Measurements from ENCODE around the gene ROR1.
A peak's percentile ranks its signal among the peaks of the same experiment; 100 is the strongest.

ROR1 gene

DNA sequence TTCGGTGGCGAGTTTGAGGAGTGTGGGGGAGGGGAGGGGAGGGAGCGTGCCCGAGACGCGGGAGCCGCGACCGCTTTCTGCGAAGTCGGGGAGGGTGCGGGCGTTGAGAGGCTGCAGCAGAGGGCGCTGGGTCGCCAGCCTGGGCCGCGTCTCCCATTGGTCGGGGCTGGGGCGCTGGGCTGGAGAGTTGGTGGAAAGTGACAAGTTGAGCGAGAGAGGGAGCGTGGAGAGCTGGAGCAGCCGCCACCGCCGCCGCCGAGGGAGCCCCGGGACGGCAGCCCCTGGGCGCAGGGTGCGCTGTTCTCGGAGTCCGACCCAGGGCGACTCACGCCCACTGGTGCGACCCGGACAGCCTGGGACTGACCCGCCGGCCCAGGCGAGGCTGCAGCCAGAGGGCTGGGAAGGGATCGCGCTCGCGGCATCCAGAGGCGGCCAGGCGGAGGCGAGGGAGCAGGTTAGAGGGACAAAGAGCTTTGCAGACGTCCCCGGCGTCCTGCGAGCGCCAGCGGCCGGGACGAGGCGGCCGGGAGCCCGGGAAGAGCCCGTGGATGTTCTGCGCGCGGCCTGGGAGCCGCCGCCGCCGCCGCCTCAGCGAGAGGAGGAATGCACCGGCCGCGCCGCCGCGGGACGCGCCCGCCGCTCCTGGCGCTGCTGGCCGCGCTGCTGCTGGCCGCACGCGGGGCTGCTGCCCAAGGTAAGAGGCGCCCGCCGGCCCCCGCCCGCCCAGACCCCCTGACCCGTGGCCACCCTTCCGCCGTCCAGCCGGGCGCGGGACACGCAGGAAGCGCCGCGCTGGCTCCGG lies at the start of gene ROR1:
Gene ROR1, plus strand, starts transcription at position 203 of the 802 bp plus-strand sequence.
- peak; percentile 92 for DNase-seq (ENCODE audit: low spot score)

DNA sequence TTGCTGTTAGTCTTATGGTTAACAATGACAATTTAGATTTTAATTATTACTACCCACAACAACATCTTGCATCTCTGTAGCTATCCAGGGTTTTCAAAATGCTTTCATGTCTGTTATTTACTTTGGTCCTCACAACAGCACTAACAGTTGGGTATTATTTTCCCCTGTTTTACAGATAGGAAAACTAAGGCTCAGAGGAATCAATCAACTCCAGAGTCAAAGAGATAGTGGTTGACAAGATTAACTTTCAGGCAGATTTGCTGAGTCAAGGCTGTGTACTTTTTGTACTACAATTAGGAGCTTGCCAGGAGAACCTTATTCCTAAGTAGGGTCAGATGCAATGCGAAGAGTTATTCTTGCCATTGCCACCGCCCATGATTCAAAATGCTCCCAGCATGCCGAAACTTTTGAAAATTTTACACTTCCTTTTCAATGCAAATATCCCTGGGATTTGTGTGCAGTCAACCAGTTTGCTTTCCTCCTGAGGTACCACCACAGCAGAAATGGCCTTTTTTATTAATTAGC lies 49.4 kb upstream of the ROR1 start:
- DNase-seq (ENCODE audit: low spot score) = no peak

DNA sequence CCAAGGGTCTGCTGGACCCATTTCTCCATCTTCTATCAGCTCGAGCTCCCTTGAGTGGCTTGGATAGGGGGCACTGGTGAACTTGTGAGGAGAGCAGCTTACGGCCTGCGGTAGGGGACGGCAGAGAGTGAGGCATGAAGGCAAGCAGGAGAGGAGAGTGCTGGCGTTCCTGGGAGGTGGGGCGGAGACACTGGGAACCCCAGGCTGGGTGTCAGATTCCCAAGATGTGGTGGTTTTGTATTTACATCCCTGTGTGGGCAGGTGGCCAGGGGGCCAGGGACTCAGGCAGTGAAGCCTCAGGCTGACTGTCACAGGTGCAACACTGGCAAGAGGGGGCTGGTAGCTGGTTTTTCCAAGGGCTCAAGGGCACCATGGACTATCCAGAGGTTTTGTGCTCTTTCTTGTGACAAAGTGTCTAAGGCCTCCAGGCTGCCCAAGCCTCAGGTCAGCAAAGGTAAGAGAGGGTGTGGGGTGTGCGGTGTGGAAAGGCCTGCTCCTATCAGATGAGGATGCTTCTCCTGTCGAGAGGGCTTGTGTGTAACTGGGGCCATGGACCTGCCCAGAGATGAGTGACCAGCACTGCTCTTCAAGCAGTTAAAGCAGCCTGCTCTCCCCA lies 45.1 kb upstream of the ROR1 start:
- DNase-seq (ENCODE audit: low spot score) = no peak

DNA sequence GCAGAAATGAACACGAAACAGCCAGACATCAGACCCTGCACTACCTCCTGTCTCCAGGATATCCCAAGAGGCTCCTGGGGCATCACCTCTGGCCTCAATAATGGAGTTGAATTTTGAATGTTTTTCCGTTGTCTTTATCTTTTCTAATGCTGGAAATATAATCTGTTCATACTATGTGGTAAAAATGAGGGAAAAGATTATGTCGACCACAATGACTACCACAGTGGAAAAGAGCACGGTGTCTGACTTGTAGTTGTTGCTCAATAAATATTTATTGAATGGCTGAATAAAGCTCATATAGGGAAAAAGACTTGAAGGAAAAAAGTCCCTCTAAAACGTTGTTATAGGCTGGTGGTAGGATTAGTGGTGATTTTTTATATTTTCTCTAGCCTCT lies 44.6 kb upstream of the ROR1 start:
- DNase-seq (ENCODE audit: low spot score) = no peak

DNA sequence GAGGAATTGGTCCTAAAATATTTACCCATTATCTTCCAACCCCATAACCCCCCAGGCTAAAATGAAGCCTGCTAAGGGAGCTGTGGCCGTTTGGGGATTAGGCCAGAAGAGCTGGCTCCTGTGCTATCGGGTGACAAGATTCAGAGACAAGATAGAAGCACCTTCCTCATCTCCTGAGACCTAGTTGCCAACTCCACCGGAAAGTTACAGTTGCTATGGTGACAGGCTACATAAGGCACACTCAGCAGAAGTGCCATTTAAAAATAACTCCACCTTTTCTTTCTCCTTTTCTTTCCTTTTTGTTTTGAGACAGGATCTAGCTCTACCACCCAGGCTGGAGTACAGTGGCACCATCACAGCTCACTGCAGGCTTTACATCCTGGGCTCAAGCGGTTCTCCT lies 43.6 kb upstream of the ROR1 start:
- DNase-seq (ENCODE audit: low spot score) = no peak

DNA sequence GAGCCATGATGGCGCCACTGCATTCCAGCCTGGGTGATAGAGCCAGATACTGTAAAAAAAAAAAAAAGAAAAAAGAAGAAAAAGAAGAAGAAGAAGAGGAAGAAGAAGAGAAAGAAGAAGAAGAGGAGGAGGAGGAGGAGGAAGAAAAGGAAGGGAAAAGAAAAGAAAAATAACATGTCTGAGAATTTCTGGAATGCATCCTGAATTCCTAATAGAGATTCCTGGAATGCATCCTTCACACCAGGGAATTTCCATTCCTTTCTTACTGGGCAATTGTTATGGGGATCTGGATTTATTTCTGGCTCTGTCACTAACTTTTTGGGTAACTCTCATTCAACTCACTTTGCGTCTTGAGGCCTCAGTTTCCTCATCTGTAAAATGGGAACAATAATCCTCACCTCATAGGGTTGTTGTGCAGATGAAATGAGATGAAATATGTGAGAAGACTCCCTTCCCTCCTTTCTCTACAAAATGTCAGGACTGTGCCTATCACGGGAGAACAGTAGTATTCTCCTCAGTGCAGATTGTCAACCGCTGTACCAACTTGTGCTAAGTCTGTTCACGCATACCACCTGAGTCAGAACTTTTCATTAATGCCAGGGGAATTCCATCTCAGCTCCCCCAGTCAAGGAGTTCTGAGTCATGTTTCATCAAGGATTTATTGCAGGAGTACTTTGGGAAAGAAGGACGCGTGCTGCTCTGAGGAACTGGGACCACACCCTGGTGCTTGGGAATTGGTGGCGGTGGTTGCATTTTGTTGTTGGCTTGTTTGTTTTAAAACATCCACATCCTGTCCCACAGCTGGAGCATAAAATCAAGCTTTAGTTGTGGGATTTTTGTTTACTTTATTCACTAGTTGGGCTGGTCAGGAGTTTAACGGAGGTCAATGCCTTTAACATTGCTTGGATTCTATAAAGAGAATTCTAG lies 42.4 kb upstream of the ROR1 start:
- no peak for DNase-seq (ENCODE audit: low spot score)

DNA sequence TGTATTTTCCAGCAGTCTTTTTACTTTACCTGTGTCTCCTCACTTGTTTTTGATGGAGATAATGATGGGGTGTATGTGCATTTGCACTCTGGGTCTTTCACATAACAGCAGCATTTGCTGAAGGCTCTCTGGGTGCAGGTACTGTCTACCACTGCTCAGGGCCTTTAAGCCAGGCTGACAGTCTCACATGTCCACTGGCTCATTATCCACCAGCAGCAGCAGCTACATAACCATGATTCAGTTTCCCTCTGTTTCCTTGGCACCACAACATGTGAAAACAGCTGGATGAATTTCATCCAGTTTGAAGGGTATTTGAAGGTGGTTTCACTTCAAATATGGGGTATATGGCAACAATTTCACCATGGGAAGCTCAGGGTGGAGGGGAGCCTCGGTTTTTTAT lies 41.2 kb upstream of the ROR1 start:
- DNase-seq (ENCODE audit: low spot score) = no peak

DNA sequence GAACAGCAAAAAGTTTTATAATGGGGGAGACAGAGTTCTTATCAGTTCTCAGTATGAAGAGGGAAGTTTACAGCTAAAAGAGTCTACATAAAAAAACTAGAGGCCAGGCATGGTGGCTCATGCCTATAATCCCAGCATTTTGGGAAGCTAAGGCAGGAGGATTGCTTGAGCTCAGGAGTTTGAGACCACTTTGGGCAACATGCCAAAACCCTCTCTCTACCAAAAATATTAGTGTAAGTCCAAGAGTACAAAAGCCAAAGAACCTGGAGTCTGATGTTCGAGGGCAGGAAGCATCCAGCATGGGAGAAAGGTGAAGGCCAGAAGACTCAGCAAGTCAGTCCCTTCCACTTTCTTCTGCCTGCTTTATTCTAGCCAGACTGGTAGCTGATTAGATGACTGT lies 35.0 kb upstream of the ROR1 start:
- no peak for DNase-seq (ENCODE audit: low spot score)

DNA sequence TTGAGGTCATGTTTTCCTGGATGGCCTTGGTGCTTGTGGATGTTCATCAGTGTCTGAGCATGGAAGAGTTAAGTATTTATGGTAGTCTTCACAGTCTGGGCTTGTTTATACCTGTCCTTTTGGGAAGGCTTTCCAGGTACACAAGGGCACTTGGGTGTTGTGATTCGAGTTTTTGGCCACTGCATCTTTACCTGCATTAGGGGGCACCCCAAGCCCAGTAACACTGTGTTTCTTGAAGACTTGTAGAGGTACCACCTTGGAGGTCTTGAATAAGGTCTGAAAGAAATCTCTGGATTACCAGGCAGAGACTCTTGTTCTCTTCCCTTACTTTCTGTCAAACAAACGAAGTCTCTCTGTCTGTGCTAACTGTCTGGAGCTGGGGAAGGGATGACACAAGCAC lies 34.4 kb upstream of the ROR1 start:
- no peak for DNase-seq (ENCODE audit: low spot score)

DNA sequence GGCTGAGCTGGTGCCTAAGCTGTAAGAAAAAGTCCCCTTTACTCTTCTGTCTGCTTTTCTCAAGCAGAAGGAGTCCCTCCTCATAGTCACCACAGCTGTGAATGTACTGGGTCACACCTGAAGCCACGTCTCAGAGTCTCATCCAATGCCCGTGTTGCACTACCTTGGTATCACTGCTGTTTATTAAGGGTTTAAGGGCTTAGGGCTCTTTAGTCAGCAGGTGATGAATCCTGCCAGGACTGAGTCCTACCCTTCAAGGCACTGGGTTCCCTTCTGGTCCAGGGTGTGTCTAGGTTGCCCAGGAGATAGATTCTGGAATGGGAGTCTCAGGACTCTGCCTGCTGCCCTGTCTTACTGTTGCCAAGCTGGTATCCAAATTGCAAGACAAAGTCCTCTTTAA lies 33.4 kb upstream of the ROR1 start:
- DNase-seq (ENCODE audit: low spot score) = no peak

DNA sequence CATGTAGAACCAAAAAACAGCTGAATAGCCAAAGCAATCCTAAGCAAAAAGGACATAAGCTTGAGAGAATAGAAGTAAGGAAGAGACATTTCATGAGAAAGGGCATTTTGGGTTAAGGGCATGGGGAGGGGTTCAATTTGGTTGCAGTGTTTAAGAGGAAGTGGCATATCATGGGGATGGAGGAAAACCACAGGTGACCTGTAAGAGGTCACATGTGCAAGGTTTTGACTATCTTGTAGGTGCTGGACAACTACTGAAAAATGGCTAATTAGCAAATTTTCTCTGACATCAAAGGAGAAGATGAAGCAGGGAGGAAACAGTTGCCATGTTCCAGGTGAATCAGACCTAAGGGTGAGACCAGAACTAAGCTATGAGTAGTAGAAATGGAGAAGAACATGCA lies 31.3 kb upstream of the ROR1 start:
- DNase-seq (ENCODE audit: low spot score) = no peak

DNA sequence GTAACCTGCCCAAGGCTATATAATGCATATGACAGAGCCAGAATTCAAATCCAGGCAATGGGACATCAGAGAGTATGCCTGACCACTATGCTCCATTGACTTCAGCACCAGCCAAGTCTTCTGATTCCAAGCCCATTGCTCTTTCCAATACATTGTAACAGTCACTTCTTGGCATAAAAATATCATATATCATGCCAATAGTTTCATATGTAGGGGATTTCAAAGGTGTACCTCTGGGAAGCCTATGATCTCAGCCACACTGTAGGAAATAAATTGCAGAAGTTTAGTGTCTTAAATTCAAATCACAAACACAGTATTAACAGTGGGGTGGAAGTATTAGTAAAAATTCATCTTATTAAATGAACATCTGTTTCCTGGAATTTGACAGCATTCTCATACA lies 30.0 kb upstream of the ROR1 start:
- DNase-seq (ENCODE audit: low spot score) = no peak

DNA sequence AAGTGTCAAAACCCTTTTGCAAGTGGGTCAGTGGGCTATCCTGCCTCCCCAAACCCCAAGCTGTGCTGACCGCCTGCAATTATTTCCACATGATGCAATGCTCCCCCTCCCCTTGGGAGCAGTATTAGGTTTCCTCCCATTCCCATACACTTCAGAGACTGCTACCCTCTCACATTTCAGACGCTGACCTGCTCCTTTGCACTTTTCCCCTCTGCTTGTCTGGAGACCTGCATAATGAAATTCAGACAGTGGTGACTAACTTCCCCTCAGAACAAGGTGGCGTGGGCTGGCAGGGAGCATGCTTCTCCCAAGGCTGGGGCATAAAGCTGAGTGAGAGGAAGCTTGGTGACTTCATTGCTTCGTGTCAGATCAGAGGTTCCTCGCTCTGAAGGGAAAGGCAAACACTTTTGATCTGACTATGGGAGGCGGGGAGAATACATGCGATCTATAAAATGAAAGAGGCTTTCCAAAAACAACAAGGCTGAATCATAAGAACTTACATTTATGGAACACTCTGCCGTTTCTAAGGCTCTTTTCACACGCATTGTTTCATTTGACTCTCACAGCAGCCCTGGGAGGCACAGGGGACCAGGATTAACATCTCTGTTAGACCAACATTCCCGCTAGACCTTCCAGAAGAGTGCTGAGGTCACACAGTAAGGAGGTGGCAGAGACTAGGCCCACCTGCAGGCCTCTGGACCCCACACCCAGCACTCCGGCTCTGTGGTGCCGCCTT lies 27.5 kb upstream of the ROR1 start:
- DNase-seq (ENCODE audit: low spot score) = no peak

DNA sequence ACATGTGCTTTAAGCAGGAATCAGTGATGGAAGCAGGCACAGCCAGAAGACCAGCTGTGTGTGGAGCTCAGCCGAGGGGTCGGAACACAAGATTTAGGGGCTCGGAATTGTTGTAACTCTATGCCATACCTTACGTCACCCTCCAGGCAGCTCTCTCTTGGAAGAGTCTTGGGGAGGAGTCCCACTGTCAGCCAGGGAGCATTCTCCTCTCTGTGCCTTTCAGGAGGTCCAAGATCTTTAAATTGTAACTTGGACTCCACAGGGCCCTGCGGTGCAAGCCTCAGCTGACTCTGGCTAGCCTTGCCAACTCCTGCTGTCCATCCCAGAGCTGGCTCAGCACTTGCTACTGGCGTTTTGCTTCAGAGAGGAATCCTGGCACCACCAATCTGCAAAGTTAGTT lies 26.4 kb upstream of the ROR1 start:
- DNase-seq (ENCODE audit: low spot score) = no peak

DNA sequence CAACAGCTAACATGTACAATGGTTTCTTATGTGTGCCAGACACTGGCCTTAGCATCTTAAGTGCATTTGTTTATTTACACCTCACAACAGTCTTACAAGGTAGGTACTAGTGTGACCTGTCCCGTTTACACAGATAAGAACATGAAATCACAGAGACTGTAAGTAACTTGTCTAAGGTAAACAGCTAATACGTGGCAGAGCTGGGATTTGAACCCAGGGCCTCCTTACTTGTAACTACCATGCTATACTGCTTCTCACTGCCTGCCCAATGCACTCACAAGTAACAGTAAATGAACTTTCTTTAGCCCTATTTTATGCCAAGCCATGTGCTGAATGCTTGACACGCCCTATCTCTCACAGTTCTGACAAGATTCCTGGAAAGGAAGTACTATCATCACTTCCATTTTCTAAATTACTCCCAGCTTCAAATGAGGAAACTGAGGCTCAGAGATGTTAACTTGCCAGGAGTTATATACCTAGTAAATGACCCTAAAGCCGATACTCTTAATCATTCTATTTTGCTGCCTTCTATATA lies 25.7 kb upstream of the ROR1 start:
- no peak for DNase-seq (ENCODE audit: low spot score)

DNA sequence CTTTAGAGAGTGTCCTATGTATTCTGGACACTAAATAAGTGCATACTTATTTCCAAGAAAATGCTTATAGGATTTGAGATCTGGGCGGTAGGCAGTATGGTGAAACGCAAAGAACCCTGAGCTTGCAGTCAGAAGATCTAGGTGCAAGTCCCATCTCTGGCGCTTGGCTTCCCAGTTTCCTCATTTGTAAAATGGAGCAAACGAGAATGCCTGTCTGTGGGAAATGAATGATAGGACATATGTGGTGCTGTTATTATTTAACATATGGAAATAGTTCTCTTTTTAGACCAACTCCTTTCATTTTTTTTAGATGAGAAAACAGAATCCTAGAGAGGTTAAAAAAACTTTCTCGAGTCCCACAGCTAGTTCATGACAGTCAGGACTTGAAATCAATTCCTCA lies 25.2 kb upstream of the ROR1 start:
- DNase-seq (ENCODE audit: low spot score) = no peak

DNA sequence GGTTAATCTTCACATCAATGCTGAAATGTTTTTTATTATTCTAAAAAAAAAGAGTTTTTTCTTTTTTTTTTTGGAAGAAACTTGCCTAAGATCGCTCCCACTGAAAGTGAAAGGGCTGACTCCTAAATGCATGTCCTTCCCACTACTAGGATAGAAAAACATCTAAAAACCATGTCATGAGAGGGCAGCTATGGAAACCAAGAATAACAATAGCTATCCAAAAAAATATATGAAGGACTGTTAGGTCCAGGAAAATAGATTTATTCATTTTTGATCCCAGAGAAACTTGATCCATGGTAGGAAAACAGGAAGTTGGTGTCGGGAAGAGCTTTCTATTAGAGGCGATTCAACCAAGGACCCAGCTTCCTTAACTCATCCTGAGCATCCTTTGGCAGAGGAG lies 23.1 kb upstream of the ROR1 start:
- no peak for DNase-seq (ENCODE audit: low spot score)

DNA sequence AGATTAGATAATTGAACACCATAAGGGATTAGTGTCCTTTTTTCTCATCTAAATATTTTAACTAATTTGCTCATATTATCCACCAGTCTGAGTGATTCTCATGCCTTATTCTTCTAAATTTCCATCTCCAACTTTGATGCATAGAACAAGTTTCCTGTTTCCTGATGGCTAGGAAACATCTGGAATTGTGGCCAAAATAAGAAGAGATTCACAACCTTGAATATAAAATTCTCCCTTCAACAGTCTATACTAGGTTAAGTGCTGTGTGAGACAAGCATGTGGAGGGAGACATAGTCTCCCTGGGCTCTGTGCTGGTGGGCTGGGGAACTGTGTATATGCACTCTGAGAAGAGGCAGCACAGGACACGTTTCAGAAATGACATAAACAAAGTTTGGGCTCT lies 21.6 kb upstream of the ROR1 start:
- DNase-seq (ENCODE audit: low spot score) = no peak

DNA sequence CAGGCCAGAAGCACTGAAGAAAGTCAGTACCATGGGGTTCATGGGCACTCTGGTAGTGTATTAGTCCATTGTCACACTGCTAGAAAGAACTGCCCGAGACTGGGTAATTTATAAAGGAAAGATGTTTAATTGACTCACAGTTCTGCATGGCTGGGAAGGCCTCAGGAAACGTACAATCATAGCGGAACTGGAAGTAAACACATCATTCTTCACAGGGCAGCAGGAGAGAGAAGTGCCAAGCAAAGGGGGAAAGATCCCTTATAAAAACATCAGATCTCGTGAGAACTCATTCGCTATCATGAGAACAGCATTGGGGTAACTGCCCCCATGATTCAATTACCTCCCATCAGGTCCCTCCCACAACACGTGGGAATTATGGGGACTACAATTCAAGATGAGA lies 20.2 kb upstream of the ROR1 start:
- no peak for DNase-seq (ENCODE audit: low spot score)

DNA sequence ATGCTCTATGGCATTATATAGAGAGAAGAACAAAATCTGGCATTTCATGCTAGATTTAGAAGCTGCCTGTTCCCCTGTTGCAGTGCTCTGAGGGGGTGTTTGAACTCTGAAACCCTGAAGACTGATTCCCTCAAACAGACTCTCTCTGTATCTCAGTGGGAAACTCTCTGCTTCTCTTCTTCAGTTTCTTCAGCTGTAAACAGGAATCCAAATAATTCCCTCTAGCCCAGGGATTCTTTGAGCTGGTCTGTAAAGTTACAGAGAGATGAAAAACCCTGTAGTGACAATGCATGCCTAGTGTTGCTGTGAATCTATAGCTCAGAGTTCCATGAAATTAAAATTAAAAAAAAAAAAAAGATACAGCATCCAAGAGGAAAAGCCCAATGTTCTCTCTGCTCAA lies 17.0 kb upstream of the ROR1 start:
- DNase-seq (ENCODE audit: low spot score) = no peak

DNA sequence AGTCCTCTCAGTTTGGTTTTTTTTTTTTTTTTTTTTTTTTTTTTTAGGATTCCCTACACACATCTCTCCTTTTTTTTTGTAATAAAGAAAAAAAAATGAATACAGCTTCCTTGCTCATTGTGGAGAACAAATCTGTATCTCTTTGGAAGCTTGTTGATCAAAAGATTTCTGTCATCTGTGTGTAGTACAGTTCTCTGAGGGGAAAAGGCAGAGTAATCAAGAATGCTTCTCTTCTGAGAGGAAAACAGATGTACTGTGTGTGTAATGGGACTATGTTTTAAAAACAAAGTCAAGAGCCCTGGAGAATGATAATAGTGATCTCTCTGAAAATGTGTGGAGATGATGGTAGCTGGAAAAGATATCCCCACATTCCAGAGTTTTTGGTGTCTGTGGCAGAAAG lies 16.5 kb upstream of the ROR1 start:
- no peak for DNase-seq (ENCODE audit: low spot score)

DNA sequence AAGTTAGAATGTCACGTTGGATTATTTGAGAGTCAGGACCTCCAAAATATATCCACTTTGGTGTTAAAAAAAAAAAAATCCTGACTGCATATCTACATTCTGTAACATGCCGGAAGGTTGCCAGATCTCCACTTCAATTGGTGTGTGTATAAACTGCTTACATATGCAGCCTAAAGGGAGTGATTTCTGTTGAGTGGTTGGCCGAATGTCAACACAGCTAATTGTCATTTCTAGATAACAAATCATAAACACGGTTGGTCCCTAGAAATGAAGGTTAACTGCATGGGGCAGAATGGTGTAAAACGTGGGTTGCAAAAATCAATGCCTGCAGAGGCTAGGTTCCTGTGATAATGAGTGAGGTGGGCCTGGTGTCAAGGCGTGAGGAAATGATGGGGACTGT lies 15.0 kb upstream of the ROR1 start:
- DNase-seq (ENCODE audit: low spot score) = no peak

All from HuH-7 (cell line).